PC-9 (cell line): ENCODE results near the gene LAMC3. TPM values are rescaled to one million over a fixed set of nuclear protein-coding genes. Genes with fewer than 3 reads are reported as not detected.

Source experiments
- BruUV-seq: library from RNA; stranded (reverse); fragments of 400-500 nt; replicated peaks from 2 replicates; lab custom pipeline; 2021; lab: Mats Ljungman, UMichigan
- CTCF ChIA-PET: fragments of 300-600 bp; sonication (Branson Sonifier 250); formaldehyde crosslinking; loops from one replicate; lab custom pipeline; 2022; ENCODE audit warnings: antibody characterized with exemption; lab: Charles Lee
- POLR2A ChIA-PET: fragments of 300-600 bp; sonication (Branson Sonifier 250); formaldehyde crosslinking; loops from one replicate; lab custom pipeline; 2022; ENCODE audit warnings: antibody characterized with exemption; ENCODE audit not compliant: unreplicated experiment; lab: Charles Lee
- DNase-seq, 2 experiments: peaks; one replicate each; pipeline versions ENCODE4 v3.0.0 to v3.0.0-alpha.2; 2015 to 2022; ENCODE audit warnings: mixed read lengths in 1 of 2
- H2AFZ ChIP-seq: fragments of 200-600 bp; sonication (generic); 2 replicates; pipeline ENCODE4 v1.8.1; 2017; ENCODE audit warnings: antibody characterized with exemption
- H3F3A ChIP-seq: fragments of 200-600 bp; sonication (generic); 2 replicates; pipeline ENCODE4 v1.8.1; 2017; ENCODE audit warnings: antibody characterized with exemption, mild to moderate bottlenecking, low read depth; ENCODE audit not compliant: insufficient read depth
- H3K27ac ChIP-seq: fragments of 200-600 bp; sonication (generic); 2 replicates; pipeline ENCODE4 v1.6.1; 2016; ENCODE audit warnings: mixed run types
- H3K27me3 ChIP-seq: fragments of 200-600 bp; sonication (generic); 2 replicates; pipeline ENCODE4 v1.6.1; 2016; ENCODE audit warnings: low read depth, mixed run types; ENCODE audit not compliant: insufficient read depth
- H3K36me3 ChIP-seq: fragments of 200-600 bp; sonication (generic); 2 replicates; pipeline ENCODE4 v1.6.1; 2016; ENCODE audit warnings: low read depth, mixed run types
- H3K4me1 ChIP-seq: fragments of 200-600 bp; sonication (generic); replicated peaks from 2 replicates; pipeline ENCODE4 v1.6.1; 2016; ENCODE audit warnings: mixed run types; ENCODE audit not compliant: insufficient read depth
- H3K4me2 ChIP-seq: fragments of 200-600 bp; sonication (generic); 2 replicates; pipeline ENCODE4 v1.6.1; 2017; ENCODE audit warnings: mixed run types
- H3K4me3 ChIP-seq: fragments of 200-600 bp; sonication (generic); 2 replicates; pipeline ENCODE4 v1.6.1; 2016; ENCODE audit warnings: mixed run types
- H3K79me2 ChIP-seq: fragments of 200-600 bp; sonication (generic); 2 replicates; pipeline ENCODE4 v1.6.1; 2017; ENCODE audit warnings: low read depth, mixed run types
- H3K9me2 ChIP-seq: fragments of 200-600 bp; sonication (generic); 2 replicates; pipeline ENCODE4 v1.8.1; 2017; ENCODE audit warnings: mild to moderate bottlenecking; ENCODE audit not compliant: insufficient read depth
- H3K9me3 ChIP-seq: fragments of 200-600 bp; sonication (generic); 2 replicates; pipeline ENCODE4 v1.8.1; 2016; ENCODE audit warnings: low read depth; ENCODE audit not compliant: insufficient read depth
- H4K20me1 ChIP-seq: fragments of 200-600 bp; sonication (generic); 2 replicates; pipeline ENCODE4 v1.8.1; 2017; ENCODE audit not compliant: insufficient read depth
- CTCF ChIP-seq: fragments of 200-600 bp; sonication (generic); conservative IDR thresholded peaks from 2 replicates; pipeline ENCODE4 v1.6.1; 2017; ENCODE audit warnings: mixed run types, antibody characterized with exemption, mild to moderate bottlenecking, moderate library complexity
- EZH2 ChIP-seq: fragments of 200-600 bp; sonication (generic); IDR thresholded peaks from 2 replicates; pipeline ENCODE4 v1.8.0; 2017; ENCODE audit warnings: antibody characterized with exemption, low read depth
- intact Hi-C: fragments of 100-400 bp; cut with micrococcal nuclease; formaldehyde crosslinking; loops from one replicate; pipeline ENCODE4 v1.10.0; 2022; ENCODE audit not compliant: unreplicated experiment
- total RNA-seq: library from RNA; stranded (reverse); gene quantifications from 2 replicates; pipeline ENCODE4 v1.2.3, GENCODE V29; 2021

The LAMC3 gene
- total RNA-seq, 1 experiment from 2014 or later, result 0.41 TPM

DNA sequence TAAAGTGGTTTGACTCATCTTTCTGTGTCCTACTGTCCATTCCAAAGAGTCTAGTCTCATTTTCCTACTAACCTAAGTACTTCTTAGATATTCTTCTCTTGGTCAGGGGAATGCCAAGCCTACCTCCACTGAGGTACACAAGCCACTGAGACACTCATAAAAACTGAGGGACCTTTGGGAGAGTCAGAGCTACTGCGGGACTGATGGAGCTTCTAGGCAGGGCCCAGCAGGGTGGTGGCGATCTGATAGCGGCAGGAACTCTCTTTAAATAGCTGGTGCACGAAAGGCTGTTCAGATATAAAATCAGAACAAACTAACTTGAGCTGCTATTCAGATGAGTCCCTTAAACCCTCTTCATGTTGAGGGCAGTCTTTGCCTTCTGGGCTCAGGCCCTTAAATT, 131.1 kb downstream of the LAMC3 start:
- Histone ChIP-seq H3K4me2 (no peak overlapping the region), H4K20me1 (peaks cover 12% of the 10 kb centered on the region; the same call in 1 of the 2 replicates), H3K4me3 (no peak overlapping the region), H3K27me3 (no peaks in the 10 kb centered on the region), H3K9me3 (no peaks in the 10 kb centered on the region), H2AFZ (no peak overlapping the region), H3F3A (no peaks in the 10 kb centered on the region; the same call in 1 of the 2 replicates), H3K36me3 (peaks cover 51% of the 10 kb centered on the region), H3K27ac (no peak overlapping the region), H3K9me2 (no peaks in the 10 kb centered on the region), H3K4me1 (no peaks in the 10 kb centered on the region), H3K79me2 (no peaks in the 10 kb centered on the region)
- ChIA-PET CTCF (no interaction called here), POLR2A (no interaction called here)
- BruUV-seq, result no TSS peak
- DNase-seq, result no peak
- no peak for TF ChIP-seq CTCF
- TF ChIP-seq EZH2, result no peak
- intact Hi-C loops, result no loop called here

DNA sequence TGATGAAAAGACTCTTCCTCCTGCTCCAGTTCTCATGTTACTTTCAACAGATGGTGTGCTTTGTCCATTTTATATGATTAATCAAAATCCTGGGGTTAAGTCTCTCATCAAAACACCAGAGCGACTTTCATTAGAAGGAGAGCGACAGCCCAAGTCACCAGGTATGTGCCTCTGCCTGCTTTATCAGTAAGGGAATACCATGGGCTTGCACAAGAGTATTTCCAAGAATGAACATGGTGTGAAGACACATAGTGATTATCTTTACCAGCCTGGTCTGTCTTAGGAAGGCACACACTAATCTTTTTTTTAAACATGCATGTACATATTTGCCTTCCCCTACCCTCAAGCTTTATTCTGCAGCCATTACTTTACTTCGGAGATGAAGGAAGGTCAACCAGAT, 131.6 kb downstream of the LAMC3 start:
- no peak for DNase-seq
- Histone ChIP-seq H4K20me1 (peaks cover 12% of the 10 kb centered on the region; the same call in 1 of the 2 replicates), H3K4me2 (no peak overlapping the region), H3K36me3 (peaks cover 51% of the 10 kb centered on the region), H3K4me3 (no peak overlapping the region), H3K27ac (no peak overlapping the region), H3K79me2 (no peaks in the 10 kb centered on the region), H3F3A (no peaks in the 10 kb centered on the region; the same call in 1 of the 2 replicates), H3K4me1 (no peaks in the 10 kb centered on the region), H3K27me3 (no peaks in the 10 kb centered on the region), H2AFZ (no peak overlapping the region), H3K9me3 (no peaks in the 10 kb centered on the region), H3K9me2 (no peaks in the 10 kb centered on the region)
- ChIA-PET POLR2A (no interaction called here), CTCF (no interaction called here)
- TF ChIP-seq EZH2 (no peak), CTCF (no peak)
- BruUV-seq, result no TSS peak
- intact Hi-C loops, result no loop called here

- Histone ChIP-seq H3K4me1 (no peaks in the 10 kb centered on the region), H3K4me3 (no peak overlapping the region), H3K9me3 (no peaks in the 10 kb centered on the region), H3F3A (no peaks in the 10 kb centered on the region), H3K27me3 (no peaks in the 10 kb centered on the region), H3K36me3 (peaks cover 42% of the 10 kb centered on the region), H3K27ac (no peak overlapping the region), H4K20me1 (peaks cover 12% of the 10 kb centered on the region; the same call in 1 of the 2 replicates), H2AFZ (no peak overlapping the region), H3K79me2 (no peaks in the 10 kb centered on the region), H3K4me2 (no peak overlapping the region), H3K9me2 (no peaks in the 10 kb centered on the region)
- no TSS peak for BruUV-seq
- intact Hi-C loops, result no loop called here
- ChIA-PET CTCF (no interaction called here), POLR2A (no interaction called here)
- no peak for TF ChIP-seq CTCF
- no peak for TF ChIP-seq EZH2
- no peak for DNase-seq
These were observed 133.2 kb downstream of the LAMC3 start for GRCh38 chr9:131142160-131142559.

Other genes starting within 250 kb of the LAMC3 start
- 48.6 and 54.8 TPM in 2 replicates for gene ABL1, start 173.9 kb upstream of the LAMC3 start, total RNA-seq
- gene QRFP, start 112.4 kb upstream of the LAMC3 start, total RNA-seq, result not detected in 2 replicates
- gene FIBCD1, start 69.9 kb upstream of the LAMC3 start, total RNA-seq, result 2.7 and 4.1 TPM in 2 replicates
- 85.2 and 87.3 TPM in 2 replicates for gene AIF1L, start 87.4 kb downstream of the LAMC3 start, total RNA-seq
- 49.6 and 59.0 TPM in 2 replicates for gene NUP214, start 116.4 kb downstream of the LAMC3 start, total RNA-seq